OCI-LY7 (cell line): ENCODE data around the gene MACF1. TPM values are rescaled to one million over a fixed set of nuclear protein-coding genes. Genes with fewer than 3 reads are reported as not detected.
"Not testable (repeated sequence)": the region's sequence is repeated elsewhere in the genome, so short reads cannot be mapped to it uniquely, and the experiment has no call there.

Experiments used
- BruUV-seq: library from RNA; stranded (reverse); fragments of 400-500 nt; replicated peaks from 2 replicates; lab custom pipeline; 2021; lab: Mats Ljungman, UMichigan
- CTCF ChIA-PET: fragments of 300-600 bp; sonication (Branson Sonifier 250); formaldehyde crosslinking; loops from one replicate; lab custom pipeline; 2022; ENCODE audit warnings: antibody characterized with exemption; ENCODE audit not compliant: unreplicated experiment; lab: Charles Lee
- POLR2A ChIA-PET: fragments of 300-600 bp; sonication (Branson Sonifier 250); formaldehyde crosslinking; loops from one replicate; lab custom pipeline; 2022; ENCODE audit warnings: antibody characterized with exemption; lab: Charles Lee
- DNase-seq: peaks from one replicate; pipeline ENCODE4 v3.0.0-alpha.2; 2015; ENCODE audit warnings: low spot score
- H2AFZ ChIP-seq: fragments of 200-600 bp; sonication (generic), shearing (Covaris generic); 2 replicates; pipeline ENCODE4 v1.6.1; 2014; ENCODE audit warnings: mild to moderate bottlenecking, antibody characterized with exemption, low read length, moderate library complexity
- H3K27ac ChIP-seq: fragments of 200-600 bp; sonication (generic); 2 replicates; pipeline ENCODE4 v1.5.1; 2014; ENCODE audit warnings: mixed run types, low read depth, mild to moderate bottlenecking, moderate library complexity, low read length, inconsistent platforms; ENCODE audit not compliant: poor library complexity, severe bottlenecking
- H3K36me3 ChIP-seq: fragments of 200-600 bp; sonication (generic); 2 replicates; pipeline ENCODE4 v1.6.1; 2014; ENCODE audit warnings: mild to moderate bottlenecking, antibody characterized with exemption, low read length, moderate library complexity, mixed read lengths; ENCODE audit not compliant: insufficient read depth
- H3K4me1 ChIP-seq: fragments of 200-600 bp; sonication (generic); 2 replicates; pipeline ENCODE4 v1.5.1; 2014; ENCODE audit warnings: mild to moderate bottlenecking, low read length; ENCODE audit not compliant: insufficient read depth, poor library complexity, severe bottlenecking
- H3K4me2 ChIP-seq: fragments of 200-600 bp; sonication (generic); 2 replicates; pipeline ENCODE4 v1.6.1; 2014; ENCODE audit warnings: mild to moderate bottlenecking, low read length
- H3K4me3 ChIP-seq: fragments of 200-600 bp; sonication (generic); 2 replicates; pipeline ENCODE4 v1.5.1; 2014; ENCODE audit warnings: mild to moderate bottlenecking, low read depth, low read length; ENCODE audit not compliant: poor library complexity, severe bottlenecking
- H3K79me2 ChIP-seq: fragments of 200-600 bp; sonication (generic); 2 replicates; pipeline ENCODE4 v1.6.1; 2016; ENCODE audit warnings: low read depth, mild to moderate bottlenecking, low read length, moderate library complexity, mixed read lengths; ENCODE audit not compliant: insufficient read depth
- H3K9me2 ChIP-seq: fragments of 200-600 bp; sonication (generic); 2 replicates; pipeline ENCODE4 v1.6.1; 2016; ENCODE audit warnings: mild to moderate bottlenecking, low read length, mixed read lengths; ENCODE audit not compliant: insufficient read depth
- H3K9me3 ChIP-seq: fragments of 200-600 bp; sonication (generic); 2 replicates; pipeline ENCODE4 v1.6.1; 2014; ENCODE audit warnings: mild to moderate bottlenecking, mixed run types, low read length, mixed read lengths
- H4K20me1 ChIP-seq: fragments of 200-600 bp; sonication (generic); 2 replicates; pipeline ENCODE4 v1.6.1; 2014; ENCODE audit warnings: mild to moderate bottlenecking, antibody characterized with exemption, low read length, moderate library complexity, mixed read lengths; ENCODE audit not compliant: insufficient read depth
- CTCF ChIP-seq: fragments of 200-600 bp; sonication (generic); conservative IDR thresholded peaks from 2 replicates; pipeline ENCODE4 v1.5.1; 2014; ENCODE audit warnings: mild to moderate bottlenecking, antibody characterized with exemption, low read length, moderate library complexity, mixed read lengths
- EZH2phosphoT487 ChIP-seq: fragments of 200-600 bp; sonication (generic); IDR thresholded peaks from 2 replicates; pipeline ENCODE4 v1.6.1; 2018; ENCODE audit warnings: low read depth, borderline replicate concordance, mild to moderate bottlenecking, mixed run types, antibody characterized with exemption, low read length, moderate library complexity, mixed read lengths
- intact Hi-C: fragments of 100-400 bp; cut with micrococcal nuclease; formaldehyde crosslinking; loops from one replicate; pipeline ENCODE4 v1.10.0; 2022; ENCODE audit not compliant: unreplicated experiment
- total RNA-seq, 2 experiments: library from RNA; depleted of rRNA in 1 of 2; stranded (reverse); fragments of >200 nt in 1 of 2; shearing (Covaris generic) in 1 of 2; gene quantifications; 2 replicates each; pipeline ENCODE4 v1.2.3, GENCODE V29; 2014 to 2022

MACF1 gene
- total RNA-seq, 2 experiments from 2014 or later: 211 to 220 TPM

- no peak overlapping the region for H3K27ac ChIP-seq
- H3K9me2 ChIP-seq: no peaks in the 10 kb centered on the region
- H4K20me1 ChIP-seq: no peaks in the 10 kb centered on the region
- DNase-seq: no peak
- no peak overlapping the region for H3K4me3 ChIP-seq
- H3K36me3 ChIP-seq: peaks cover 96% of the 10 kb centered on the region
- no peaks in the 10 kb centered on the region for H3K4me1 ChIP-seq
- intact Hi-C loops: no loop called here
- TF ChIP-seq CTCF: no peak
- TF ChIP-seq EZH2phosphoT487: no peak
- ChIA-PET CTCF (no interaction called here), POLR2A (no interaction called here)
- H3K79me2 ChIP-seq: no peaks in the 10 kb centered on the region
- BruUV-seq: no TSS peak
- H2AFZ ChIP-seq: no peak overlapping the region
- no peaks in the 10 kb centered on the region for H3K9me3 ChIP-seq
- no peak overlapping the region for H3K4me2 ChIP-seq
Observed at GRCh38 chr1:39466413-39467107, 262.1 kb downstream of the MACF1 start.

- H3K4me2 ChIP-seq, DNase-seq, BruUV-seq, H3K9me3 ChIP-seq, H3K27ac ChIP-seq, H3K79me2 ChIP-seq, H4K20me1 ChIP-seq, H2AFZ ChIP-seq, H3K9me2 ChIP-seq, intact Hi-C loops, H3K4me3 ChIP-seq, H3K4me1 ChIP-seq: not testable (repeated sequence)
- CTCF ChIA-PET: interaction anchor here (1.0 kb wide), 1 partner anchor 24 kb away, joined by 3 read pairs; no protein-coding TSS in a partner anchor
- H3K36me3 ChIP-seq: peaks cover 96% of the 10 kb centered on the region
- POLR2A ChIA-PET: interaction anchor here (0.5 to 1.1 kb wide), 2 partner anchors 9 to 373 kb away, joined by 3 read pairs; no protein-coding TSS in a partner anchor
Observed at GRCh38 chr1:39467108-39467720, 262.7 kb downstream of the MACF1 start.

GRCh38 chr1:39469150-39469549, 264.7 kb downstream of the MACF1 start:
- intact Hi-C loops: no loop called here

More at GRCh38 chr1:39469150-39469549, 264.7 kb downstream of the MACF1 start:
- ChIA-PET CTCF (no interaction called here), POLR2A (no interaction called here)
- no peaks in the 10 kb centered on the region for H4K20me1 ChIP-seq
- no TSS peak for BruUV-seq
- no peak overlapping the region for H3K4me3 ChIP-seq
- H2AFZ ChIP-seq: no peak overlapping the region
- TF ChIP-seq CTCF (no peak), EZH2phosphoT487 (no peak)
- H3K4me2 ChIP-seq: no peak overlapping the region
- no peak overlapping the region for H3K27ac ChIP-seq
- DNase-seq: no peak
- H3K9me2 ChIP-seq: no peaks in the 10 kb centered on the region
- no peaks in the 10 kb centered on the region for H3K79me2 ChIP-seq
- H3K36me3 ChIP-seq: peaks cover 89% of the 10 kb centered on the region
- H3K9me3 ChIP-seq: no peaks in the 10 kb centered on the region
- H3K4me1 ChIP-seq: no peaks in the 10 kb centered on the region
